HepG2 (cell line): ENCODE results near the gene BABAM2. TPM values are rescaled to one million over a fixed set of nuclear protein-coding genes. Genes with fewer than 3 reads are reported as not detected.

Experiments
- ATAC-seq: fragments of 200-7000 bp; cut with Tn5 transposase; 3 replicates; pipeline ENCODE4 v1.9.1; 2020; ENCODE audit warnings: mild to moderate bottlenecking, moderate library complexity
- BruUV-seq: library from RNA; stranded (reverse); fragments of 400-500 nt; replicated peaks from 2 replicates; lab custom pipeline; 2021; lab: Mats Ljungman, UMichigan
- CTCF ChIA-PET: fragments of 300-600 bp; formaldehyde crosslinking; extraction: SDS; loops from one replicate; lab custom pipeline; 2021; ENCODE audit warnings: low total read pairs, inconsistent platforms, low intra/inter-chr PET ratio; lab: Yijun Ruan, JAX
- POLR2A ChIA-PET: fragments of 350-600 bp; sonication (Branson Sonifier 250); formaldehyde crosslinking; loops from one replicate; lab custom pipeline; 2020; ENCODE audit warnings: antibody characterized with exemption, inconsistent platforms; lab: Yijun Ruan, JAX
- DNase-seq: peaks from one replicate; pipeline ENCODE4 v3.0.0-alpha.2; 2015; ENCODE audit warnings: low spot score
- FAIRE-seq: peaks from 3 replicates; lab custom pipeline; 2011; peaks lifted over from hg19 to GRCh38; lab: Jason Lieb, UNC
- H2AFZ ChIP-seq: one replicate; pipeline ENCODE4 v1.6.1; 2011; ENCODE audit warnings: low read length, inconsistent platforms
- H3K27ac ChIP-seq: fragments of 300-600 bp; 3 replicates; pipeline ENCODE4 v1.8.0; 2011; ENCODE audit warnings: mixed run types, mild to moderate bottlenecking, mixed read lengths, low read length, inconsistent platforms; ENCODE audit not compliant: insufficient read depth; ENCODE audit errors: extremely low read length
- H3K27me3 ChIP-seq, 2 experiments: fragments of 200-600 bp in 1 of 2; 2 replicates in 1 of 2; 3 replicates in 1 of 2; pipeline versions ENCODE4 v1.6.0 to v1.8.0; 2011; ENCODE audit warnings: low read length in 2 of 2, mild to moderate bottlenecking in 2 of 2, moderate library complexity in 2 of 2, inconsistent platforms in 1 of 2; ENCODE audit not compliant: insufficient read depth in 2 of 2, control insufficient read depth in 1 of 2
- H3K36me3 ChIP-seq, 2 experiments: fragments of 200-600 bp in 1 of 2; replicated peaks in 1 of 2; 2 replicates in 1 of 2; 3 replicates in 1 of 2; pipeline versions ENCODE4 v1.5.1 to v1.8.0; 2011; ENCODE audit warnings: low read length in 2 of 2, inconsistent platforms in 1 of 2; ENCODE audit not compliant: insufficient read depth in 2 of 2, control insufficient read depth in 1 of 2
- H3K4me1 ChIP-seq: 2 replicates; pipeline ENCODE4 v1.5.1; 2012; ENCODE audit warnings: low read length, inconsistent platforms; ENCODE audit not compliant: insufficient read depth
- H3K4me2 ChIP-seq: 2 replicates; pipeline ENCODE4 v1.6.0; 2011; ENCODE audit warnings: low read depth, low read length, inconsistent platforms
- H3K4me3 ChIP-seq, 3 experiments: fragments of 200-600 bp in 1 of 3; sonication (generic), shearing (Covaris generic) in 1 of 3; replicated peaks in 1 of 3; 2 replicates each; pipeline ENCODE4 v1.5.1; 2011 to 2016; ENCODE audit warnings: low read length in 3 of 3, inconsistent platforms in 2 of 3, low read depth in 2 of 3, mild to moderate bottlenecking in 2 of 3, control low read depth in 1 of 3, mixed read lengths in 1 of 3; ENCODE audit not compliant: insufficient read depth in 1 of 3
- H3K79me2 ChIP-seq: one replicate; pipeline ENCODE4 v1.6.1; 2011; ENCODE audit warnings: low read length, inconsistent platforms; ENCODE audit not compliant: insufficient read depth
- H3K9ac ChIP-seq: 2 replicates; pipeline ENCODE4 v1.6.0; 2011; ENCODE audit warnings: mild to moderate bottlenecking, low read depth, low read length, inconsistent platforms; ENCODE audit not compliant: insufficient read depth
- H3K9me3 ChIP-seq: 2 replicates; pipeline ENCODE4 v1.5.1; 2012; ENCODE audit warnings: mild to moderate bottlenecking, low read length
- H4K20me1 ChIP-seq: 2 replicates; pipeline ENCODE4 v1.6.0; 2011; ENCODE audit warnings: inconsistent platforms, mild to moderate bottlenecking, low read length, moderate library complexity; ENCODE audit not compliant: insufficient read depth
- AFF4 ChIP-seq: sonication (generic); formaldehyde crosslinking; IDR thresholded peaks from 2 replicates; pipeline ENCODE4 v1.4.0; 2020; ENCODE audit warnings: missing genetic modification reagents
- HMG20B ChIP-seq: conservative IDR thresholded peaks from 2 replicates; pipeline ENCODE4 v1.6.1; 2016; ENCODE audit warnings: missing genetic modification reagents, missing compliant biosample characterization
- HNF4A ChIP-seq: sonication (generic); formaldehyde crosslinking; IDR thresholded peaks from 2 replicates; pipeline ENCODE4 v1.4.0; 2020; ENCODE audit warnings: missing genetic modification reagents
- SRSF9 ChIP-seq: fragments of 200-400 bp; formaldehyde crosslinking; IDR thresholded peaks from 2 replicates; pipeline ENCODE4 v1.6.1; 2018; ENCODE audit warnings: borderline replicate concordance, mild to moderate bottlenecking, low read depth, low read length; ENCODE audit not compliant: insufficient read depth, poor library complexity, severe bottlenecking
- ZBTB2 ChIP-seq: sonication (generic); formaldehyde crosslinking; IDR thresholded peaks from 2 replicates; pipeline ENCODE4 v1.8.0; 2022; ENCODE audit warnings: low read depth, missing genetic modification reagents
- ZBTB20 ChIP-seq: sonication (generic); formaldehyde crosslinking; IDR thresholded peaks from 2 replicates; pipeline ENCODE4 v1.8.1; 2023; ENCODE audit warnings: missing genetic modification reagents, low read depth, mild to moderate bottlenecking, borderline replicate concordance
- whole genome bisulfite sequencing: methylation state at CpG from one replicate; pipeline ENCODE4 v1.1.6; 2017; ENCODE audit warnings: low lambda C conversion rate; 5-methylcytosine and 5-hydroxymethylcytosine counted together
- in situ Hi-C: cut with HindIII; loops from 2 replicates; pipeline ENCODE4 v1.10.0; 2017; ENCODE audit warnings: low pct_unique_long_range_greater_than_20kb; ENCODE audit not compliant: extremely low pct_ligation_motif_present
- intact Hi-C: fragments of 100-400 bp; cut with micrococcal nuclease; formaldehyde crosslinking; loops from one replicate; pipeline ENCODE4 v1.10.0; 2022; ENCODE audit not compliant: unreplicated experiment
- polyA plus RNA-seq, 8 experiments: library from polyadenylated mRNA; depleted of rRNA in 3 of 8; stranded (reverse) in 7 of 8; unstranded in 1 of 8; fragments of >200 nt; fragmentation: Illumina TruSeq in 4 of 8; extraction: Trizol in 4 of 8; gene quantifications; 2 replicates each; pipeline versions ENCODE4 v1.2.1 to v1.2.3, GENCODE V29; 2011 to 2016; ENCODE audit warnings: low read depth in 4 of 8, missing spikeins in 1 of 8, mixed read lengths in 1 of 8; ENCODE audit not compliant: insufficient read depth in 1 of 8
- total RNA-seq, 5 experiments: library from RNA; depleted of rRNA; stranded (reverse); fragments of >200 nt; fragmentation: Illumina TruSeq; extraction: Trizol; gene quantifications; 2 replicates each; pipeline ENCODE4 v1.2.3, GENCODE V29; 2016; ENCODE audit warnings: low read depth in 1 of 5

The BABAM2 gene
- total and polyA plus RNA-seq, 2 of the 13 experiments (the other 11 are each of a cell fraction or from before 2014, with no cell fraction given) = 24.9 to 28.0 TPM

GRCh38 chr2:28136556-28136955 is 246.0 kb downstream of the BABAM2 start:
- Histone ChIP-seq H3K4me3 (no peak overlapping the region), H3K79me2 (no peaks in the 10 kb centered on the region), H3K36me3 (no peaks in the 10 kb centered on the region; a peak in 1 of 5 replicates), H3K9ac (no peak overlapping the region), H3K27me3 (no peaks in the 10 kb centered on the region), H3K27ac (no peak overlapping the region), H3K4me2 (no peak overlapping the region), H4K20me1 (no peaks in the 10 kb centered on the region), H2AFZ (no peak overlapping the region), H3K4me1 (0 out of 2 replicates have a peak, but pooled peaks cover 7% of the 10 kb centered on the region), H3K9me3 (no peaks in the 10 kb centered on the region)
- TF ChIP-seq HNF4A (CRISPR knock-in tag) (no peak), ZBTB2 (CRISPR knock-in tag) (no peak)
- CTCF ChIA-PET = no interaction called here
- POLR2A ChIA-PET = no interaction called here
- in situ Hi-C loops = no loop called here
- 90% methylated on average over 6 of the region's 6 CpGs for WGBS
- DNase-seq (peak; percentile 25), FAIRE-seq (no peak), ATAC-seq (no peak)
- intact Hi-C loops = no loop called here
- BruUV-seq = no TSS peak

GRCh38 chr2:28137221-28137620 is 246.7 kb downstream of the BABAM2 start:
- Histone ChIP-seq H3K79me2 (no peaks in the 10 kb centered on the region), H3K9ac (no peak overlapping the region), H4K20me1 (no peaks in the 10 kb centered on the region), H3K36me3 (no peaks in the 10 kb centered on the region; a peak in 1 of 5 replicates), H3K27me3 (no peaks in the 10 kb centered on the region), H2AFZ (no peak overlapping the region), H3K9me3 (no peaks in the 10 kb centered on the region), H3K4me3 (no peak overlapping the region), H3K4me1 (0 out of 2 replicates have a peak, but pooled peaks cover 7% of the 10 kb centered on the region), H3K27ac (no peak overlapping the region), H3K4me2 (no peak overlapping the region)
- no peak for FAIRE-seq
- POLR2A ChIA-PET = no interaction called here
- no peak for ATAC-seq
- in situ Hi-C loops (no loop called here), intact Hi-C loops (no loop called here)
- DNase-seq = no peak
- CTCF ChIA-PET = no interaction called here
- BruUV-seq = no TSS peak
- 92% methylated on average over 2 of the region's 2 CpGs for WGBS
- TF ChIP-seq AFF4 (no peak), ZBTB20 (CRISPR knock-in tag) (no peak), SRSF9 (no peak), HMG20B (CRISPR knock-in tag) (no peak)
